HT1080 (cell line): ENCODE measurements around the gene CARMIL3. TPM values are rescaled to one million over a fixed set of nuclear protein-coding genes. Genes with fewer than 3 reads are reported as not detected.
"Not testable (repeated sequence)": the region's sequence is repeated elsewhere in the genome, so short reads cannot be mapped to it uniquely, and the experiment has no call there.

Source experiments
- DNase-seq: peaks from one replicate; pipeline ENCODE4 v3.0.0-alpha.2; 2015; ENCODE audit warnings: low read depth
- polyA plus RNA-seq, 2 experiments: library from polyadenylated mRNA; depleted of rRNA; stranded (reverse); fragments of >200 nt; gene quantifications; 2 replicates each; pipeline ENCODE4 v1.2.3, GENCODE V29; 2015
- total RNA-seq: library from RNA; depleted of rRNA; stranded (reverse); fragments of >200 nt; shearing (Covaris generic); gene quantifications from 2 replicates; pipeline ENCODE4 v1.2.3, GENCODE V29; 2014; rRNA removed

CARMIL3 gene
- 0.07 and 0.11 TPM in 2 replicates for total RNA-seq
- polyA plus RNA-seq (2015; cell fraction: cytosol; rRNA removed), result not detected in 2 replicates
- 0.15 TPM in 1 of 2 replicates, not detected in the other for polyA plus RNA-seq (2015; cell fraction: nucleus; rRNA removed)

- DNase-seq, result peak; percentile 32
Observed at GRCh38 chr14:24051789-24052655, at the start of gene CARMIL3. TSS of gene CARMIL3 (plus strand) at chr14:24052009. CDS start at chr14:24052154, 145 bp downstream.

- DNase-seq, result not testable (repeated sequence)
Observed at GRCh38 chr14:24006471-24006816, 45.4 kb upstream of the CARMIL3 start.

- DNase-seq, result not testable (repeated sequence)
Observed at GRCh38 chr14:24006817-24007652, 44.8 kb upstream of the CARMIL3 start.

- no peak for DNase-seq
Observed at GRCh38 chr14:24011051-24011450, 40.8 kb upstream of the CARMIL3 start.

- DNase-seq, result not testable (repeated sequence)
Observed at GRCh38 chr14:24012726-24013273, 39.0 kb upstream of the CARMIL3 start.

- peak; percentile 68 for DNase-seq
Observed at GRCh38 chr14:24013654-24014514, 37.9 kb upstream of the CARMIL3 start.

- DNase-seq, result not testable (repeated sequence)
Observed at GRCh38 chr14:24015745-24016144, 36.1 kb upstream of the CARMIL3 start.

- not testable (repeated sequence) for DNase-seq
Observed at GRCh38 chr14:24018978-24019377, 32.8 kb upstream of the CARMIL3 start.

GRCh38 chr14:24019944-24020343 lies 31.9 kb upstream of the CARMIL3 start:
- DNase-seq, result not testable (repeated sequence)

- DNase-seq, result not testable (repeated sequence)
Observed at GRCh38 chr14:24020520-24020919, 31.3 kb upstream of the CARMIL3 start.

- not testable (repeated sequence) for DNase-seq
Observed at GRCh38 chr14:24024939-24025418, 26.8 kb upstream of the CARMIL3 start.

- DNase-seq, result not testable (repeated sequence)
Observed at GRCh38 chr14:24029687-24030086, 22.1 kb upstream of the CARMIL3 start.

GRCh38 chr14:24031331-24031730 lies 20.5 kb upstream of the CARMIL3 start:
- not testable (repeated sequence) for DNase-seq

GRCh38 chr14:24032727-24033418 lies 18.9 kb upstream of the CARMIL3 start:
- DNase-seq, result peak; percentile 52

- not testable (repeated sequence) for DNase-seq
Observed at GRCh38 chr14:24035769-24036168, 16.0 kb upstream of the CARMIL3 start.

- peak; percentile 78 for DNase-seq
Observed at GRCh38 chr14:24036169-24036962, 15.4 kb upstream of the CARMIL3 start.

GRCh38 chr14:24036963-24037657 lies 14.7 kb upstream of the CARMIL3 start:
- not testable (repeated sequence) for DNase-seq

GRCh38 chr14:24037658-24038037 lies 14.2 kb upstream of the CARMIL3 start:
- no peak for DNase-seq
